ENCODE measurements around the gene ABCA9. TPM values are rescaled to one million over a fixed set of nuclear protein-coding genes. Genes with fewer than 3 reads are reported as not detected.

Gene ABCA9, protein sequence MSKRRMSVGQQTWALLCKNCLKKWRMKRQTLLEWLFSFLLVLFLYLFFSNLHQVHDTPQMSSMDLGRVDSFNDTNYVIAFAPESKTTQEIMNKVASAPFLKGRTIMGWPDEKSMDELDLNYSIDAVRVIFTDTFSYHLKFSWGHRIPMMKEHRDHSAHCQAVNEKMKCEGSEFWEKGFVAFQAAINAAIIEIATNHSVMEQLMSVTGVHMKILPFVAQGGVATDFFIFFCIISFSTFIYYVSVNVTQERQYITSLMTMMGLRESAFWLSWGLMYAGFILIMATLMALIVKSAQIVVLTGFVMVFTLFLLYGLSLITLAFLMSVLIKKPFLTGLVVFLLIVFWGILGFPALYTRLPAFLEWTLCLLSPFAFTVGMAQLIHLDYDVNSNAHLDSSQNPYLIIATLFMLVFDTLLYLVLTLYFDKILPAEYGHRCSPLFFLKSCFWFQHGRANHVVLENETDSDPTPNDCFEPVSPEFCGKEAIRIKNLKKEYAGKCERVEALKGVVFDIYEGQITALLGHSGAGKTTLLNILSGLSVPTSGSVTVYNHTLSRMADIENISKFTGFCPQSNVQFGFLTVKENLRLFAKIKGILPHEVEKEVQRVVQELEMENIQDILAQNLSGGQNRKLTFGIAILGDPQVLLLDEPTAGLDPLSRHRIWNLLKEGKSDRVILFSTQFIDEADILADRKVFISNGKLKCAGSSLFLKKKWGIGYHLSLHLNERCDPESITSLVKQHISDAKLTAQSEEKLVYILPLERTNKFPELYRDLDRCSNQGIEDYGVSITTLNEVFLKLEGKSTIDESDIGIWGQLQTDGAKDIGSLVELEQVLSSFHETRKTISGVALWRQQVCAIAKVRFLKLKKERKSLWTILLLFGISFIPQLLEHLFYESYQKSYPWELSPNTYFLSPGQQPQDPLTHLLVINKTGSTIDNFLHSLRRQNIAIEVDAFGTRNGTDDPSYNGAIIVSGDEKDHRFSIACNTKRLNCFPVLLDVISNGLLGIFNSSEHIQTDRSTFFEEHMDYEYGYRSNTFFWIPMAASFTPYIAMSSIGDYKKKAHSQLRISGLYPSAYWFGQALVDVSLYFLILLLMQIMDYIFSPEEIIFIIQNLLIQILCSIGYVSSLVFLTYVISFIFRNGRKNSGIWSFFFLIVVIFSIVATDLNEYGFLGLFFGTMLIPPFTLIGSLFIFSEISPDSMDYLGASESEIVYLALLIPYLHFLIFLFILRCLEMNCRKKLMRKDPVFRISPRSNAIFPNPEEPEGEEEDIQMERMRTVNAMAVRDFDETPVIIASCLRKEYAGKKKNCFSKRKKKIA (N-terminal part only)
- polyA plus RNA-seq (2012; ENCODE audit: missing spikeins), result 0.30 TPM

- DNase-seq (ENCODE audit: insufficient read length) (no peak), FAIRE-seq (no peak)
- TF ChIP-seq TAF1 (IDR thresholded peaks at IDR 0.05; ENCODE audit: borderline replicate concordance, low read depth, low read length) (no peak), POLR2A (IDR thresholded peaks at IDR 0.05; ENCODE audit: low read depth, low read length) (no peak)
Observed at GRCh38 chr17:69060822-69061221, at the start of gene ABCA9. ABCA9 (minus strand) TSS chr17:69060927; CDS start chr17:69051126, 9,801 bp downstream.

GRCh38 chr17:69105907-69106730, 45.4 kb upstream of the ABCA9 start:
- TF ChIP-seq TAF1 (IDR thresholded peaks at IDR 0.05; ENCODE audit: borderline replicate concordance, low read depth, low read length) (no peak), POLR2AphosphoS5 (IDR thresholded peaks at IDR 0.05; ENCODE audit: low read depth, low read length) (no peak), POLR2A (IDR thresholded peaks at IDR 0.05; ENCODE audit: low read depth, low read length) (no peak)
- FAIRE-seq, result no peak

GRCh38 chr17:69103557-69104233, 43.0 kb upstream of the ABCA9 start:
- FAIRE-seq, result no peak
- DNase-seq (ENCODE audit: insufficient read length), result no peak
- TF ChIP-seq TAF1 (IDR thresholded peaks at IDR 0.05; ENCODE audit: borderline replicate concordance, low read depth, low read length) (no peak), POLR2A (IDR thresholded peaks at IDR 0.05; ENCODE audit: low read depth, low read length) (no peak), POLR2AphosphoS5 (IDR thresholded peaks at IDR 0.05; ENCODE audit: low read depth, low read length) (no peak)

More at GRCh38 chr17:69105907-69106730, 45.4 kb upstream of the ABCA9 start:
- no peak for DNase-seq (ENCODE audit: insufficient read length)

DNA sequence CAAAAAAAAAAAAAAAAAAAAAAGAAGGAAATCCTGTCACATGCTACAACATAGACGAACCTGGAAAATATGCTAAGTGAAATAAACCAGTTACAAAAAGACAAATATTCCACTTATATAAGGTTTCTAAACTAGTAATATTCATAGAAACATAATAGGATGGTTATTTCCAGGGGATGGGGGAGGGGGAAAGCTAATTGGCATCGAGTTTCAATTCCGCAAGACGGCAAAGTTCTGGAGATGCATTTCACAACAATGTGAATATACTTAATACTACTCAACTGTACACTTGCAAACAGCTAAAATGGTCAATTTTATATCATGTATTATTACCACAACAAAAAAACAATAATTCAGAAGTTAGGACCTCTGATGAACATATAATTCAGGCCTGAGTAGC, 37.9 kb upstream of the ABCA9 start:
- FAIRE-seq (no peak), DNase-seq (ENCODE audit: insufficient read length) (no peak)
- TF ChIP-seq POLR2AphosphoS5 (IDR thresholded peaks at IDR 0.05; ENCODE audit: low read depth, low read length), result no peak
- TF ChIP-seq TAF1 (IDR thresholded peaks at IDR 0.05; ENCODE audit: borderline replicate concordance, low read depth, low read length), result no peak
- no peak for TF ChIP-seq POLR2A (IDR thresholded peaks at IDR 0.05; ENCODE audit: low read depth, low read length)

DNA sequence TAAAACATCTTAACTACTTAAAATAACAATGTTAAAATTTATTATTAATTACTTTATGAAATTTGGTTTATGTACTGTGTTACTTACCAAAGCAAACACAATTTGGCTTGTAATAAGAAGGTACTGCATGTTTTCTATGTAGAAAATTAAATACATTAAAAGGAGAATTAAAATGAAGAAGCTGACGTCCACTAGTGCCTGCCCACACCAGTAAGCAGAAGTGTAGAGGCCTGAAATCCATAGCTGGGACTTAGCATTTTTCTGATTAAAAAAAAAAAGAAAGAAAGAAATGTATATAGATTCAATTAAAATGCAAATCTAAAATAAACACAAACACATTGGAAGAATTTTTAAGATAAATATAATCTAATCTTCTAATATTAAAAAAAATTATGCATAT, 35.8 kb upstream of the ABCA9 start:
- TF ChIP-seq TAF1 (IDR thresholded peaks at IDR 0.05; ENCODE audit: borderline replicate concordance, low read depth, low read length) (no peak), POLR2AphosphoS5 (IDR thresholded peaks at IDR 0.05; ENCODE audit: low read depth, low read length) (no peak), POLR2A (IDR thresholded peaks at IDR 0.05; ENCODE audit: low read depth, low read length) (no peak)
- FAIRE-seq, result no peak

GRCh38 chr17:69093995-69094394, 33.3 kb upstream of the ABCA9 start:
- DNase-seq (ENCODE audit: insufficient read length), result no peak
- TF ChIP-seq POLR2AphosphoS5 (IDR thresholded peaks at IDR 0.05; ENCODE audit: low read depth, low read length) (no peak), TAF1 (IDR thresholded peaks at IDR 0.05; ENCODE audit: borderline replicate concordance, low read depth, low read length) (no peak), POLR2A (IDR thresholded peaks at IDR 0.05; ENCODE audit: low read depth, low read length) (no peak)
- FAIRE-seq, result no peak

More for the DNA sequence above, 35.8 kb upstream of the ABCA9 start:
- DNase-seq (ENCODE audit: insufficient read length), result no peak

DNA sequence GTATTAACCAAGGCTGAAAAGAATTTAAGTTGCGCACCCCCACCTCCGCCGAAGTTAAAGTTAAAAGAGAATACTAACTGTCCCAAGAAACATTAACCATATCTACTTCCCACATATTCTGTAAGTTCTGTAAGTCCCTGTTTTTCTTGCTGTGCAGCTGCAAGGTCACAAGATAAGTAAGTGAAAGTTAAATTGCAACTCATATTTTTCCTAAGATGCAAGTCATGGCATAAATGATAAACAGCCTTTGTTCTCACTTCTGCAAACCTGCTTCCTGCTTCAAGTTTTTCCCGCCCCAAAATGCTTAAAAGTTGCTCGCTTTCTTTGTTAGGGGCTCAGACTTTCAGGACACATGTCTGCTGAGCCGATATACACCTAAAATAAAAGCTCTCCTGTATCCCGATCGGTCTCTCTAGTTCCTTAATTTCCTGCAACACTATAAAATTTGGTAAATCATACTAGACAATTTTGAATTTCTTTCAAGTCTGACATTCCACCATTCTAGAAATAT, 32.6 kb upstream of the ABCA9 start:
- FAIRE-seq (no peak), DNase-seq (ENCODE audit: insufficient read length) (no peak)

GRCh38 chr17:69090365-69090764, 29.6 kb upstream of the ABCA9 start:
- TF ChIP-seq TAF1 (IDR thresholded peaks at IDR 0.05; ENCODE audit: borderline replicate concordance, low read depth, low read length) (no peak), POLR2A (IDR thresholded peaks at IDR 0.05; ENCODE audit: low read depth, low read length) (no peak)
- DNase-seq (ENCODE audit: insufficient read length) (no peak), FAIRE-seq (no peak)

More for the DNA sequence above, 32.6 kb upstream of the ABCA9 start:
- TF ChIP-seq TAF1 (IDR thresholded peaks at IDR 0.05; ENCODE audit: borderline replicate concordance, low read depth, low read length) (no peak), POLR2AphosphoS5 (IDR thresholded peaks at IDR 0.05; ENCODE audit: low read depth, low read length) (no peak), POLR2A (IDR thresholded peaks at IDR 0.05; ENCODE audit: low read depth, low read length) (no peak)

- TF ChIP-seq POLR2AphosphoS5 (IDR thresholded peaks at IDR 0.05; ENCODE audit: low read depth, low read length), result no peak
- TF ChIP-seq POLR2A (IDR thresholded peaks at IDR 0.05; ENCODE audit: low read depth, low read length), result no peak
- no peak for TF ChIP-seq TAF1 (IDR thresholded peaks at IDR 0.05; ENCODE audit: borderline replicate concordance, low read depth, low read length)
- DNase-seq (ENCODE audit: insufficient read length) (no peak), FAIRE-seq (no peak)
Observed at GRCh38 chr17:69088643-69089200, 28.0 kb upstream of the ABCA9 start.

All from GM12892 (cell line).